ENCODE measurements around the gene RBMS3. TPM values are rescaled to one million over a fixed set of nuclear protein-coding genes. Genes with fewer than 3 reads are reported as not detected.

The RBMS3 gene
- total and polyA plus RNA-seq, 2 experiments from 2014 or later: 34.9 to 37.1 TPM

DNA sequence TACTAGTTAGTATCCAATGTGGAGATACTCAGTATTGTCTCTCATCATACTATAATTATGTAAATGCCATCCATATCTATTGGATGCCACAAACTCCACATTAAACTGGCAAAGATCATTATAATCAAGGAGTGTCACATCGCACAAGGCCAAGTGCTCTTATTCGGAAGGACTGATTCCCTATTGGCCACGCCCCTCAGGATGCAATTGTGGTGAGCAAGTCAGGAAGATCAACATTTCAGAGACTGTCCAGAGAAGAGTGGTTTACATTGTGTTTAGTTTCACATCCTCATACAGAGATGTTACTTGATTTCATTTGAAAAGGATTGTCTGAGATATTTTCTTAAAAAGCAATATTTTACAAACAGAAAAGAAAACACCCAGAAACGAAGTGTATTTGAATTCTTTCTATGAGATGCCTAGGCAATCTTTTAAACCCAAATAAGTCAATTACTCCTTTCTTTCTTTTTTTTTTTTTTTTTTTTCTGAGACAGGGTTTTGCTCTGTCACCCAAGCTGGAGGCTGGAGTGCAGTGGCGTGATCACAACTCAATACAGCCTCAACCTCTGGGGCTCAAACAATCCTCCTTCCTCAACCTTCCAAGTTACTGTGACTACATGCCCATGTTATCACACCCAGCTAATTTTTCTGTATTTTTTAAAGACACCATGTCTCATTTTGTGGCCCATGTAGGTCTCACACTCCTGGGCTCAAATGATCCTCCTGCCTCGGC, 369.1 kb downstream of the RBMS3 start:
- Histone ChIP-seq H3K27me3 (no peaks in the 10 kb centered on the region), H3K36me3 (replicated peaks; ENCODE audit: insufficient read depth, low read depth) (no peaks in the 10 kb centered on the region), H3K27ac (no peak overlapping the region), H2AFZ (no peak overlapping the region), H3K4me1 (ENCODE audit: insufficient read depth) (no peaks in the 10 kb centered on the region), H3K4me2 (no peak overlapping the region), H3K9me3 (ENCODE audit: low read depth) (no peaks in the 10 kb centered on the region), H3K4me3 (no peak overlapping the region), H4K20me1 (ENCODE audit: insufficient read depth, poor library complexity, severe bottlenecking) (no peaks in the 10 kb centered on the region), H3K9me2 (replicated peaks; ENCODE audit: insufficient read depth) (no peaks in the 10 kb centered on the region), H3K79me2 (peaks cover 2% of the 10 kb centered on the region)
- no peak for DNase-seq (ENCODE audit: low spot score)
- TF ChIP-seq EZH2 (IDR thresholded peaks at IDR 0.05; ENCODE audit: borderline replicate concordance): no peak
- TF ChIP-seq EZH2phosphoT487 (IDR thresholded peaks at IDR 0.05; ENCODE audit: low read depth, severe bottlenecking, unreplicated experiment): no peak
- TF ChIP-seq, protein P1, sequence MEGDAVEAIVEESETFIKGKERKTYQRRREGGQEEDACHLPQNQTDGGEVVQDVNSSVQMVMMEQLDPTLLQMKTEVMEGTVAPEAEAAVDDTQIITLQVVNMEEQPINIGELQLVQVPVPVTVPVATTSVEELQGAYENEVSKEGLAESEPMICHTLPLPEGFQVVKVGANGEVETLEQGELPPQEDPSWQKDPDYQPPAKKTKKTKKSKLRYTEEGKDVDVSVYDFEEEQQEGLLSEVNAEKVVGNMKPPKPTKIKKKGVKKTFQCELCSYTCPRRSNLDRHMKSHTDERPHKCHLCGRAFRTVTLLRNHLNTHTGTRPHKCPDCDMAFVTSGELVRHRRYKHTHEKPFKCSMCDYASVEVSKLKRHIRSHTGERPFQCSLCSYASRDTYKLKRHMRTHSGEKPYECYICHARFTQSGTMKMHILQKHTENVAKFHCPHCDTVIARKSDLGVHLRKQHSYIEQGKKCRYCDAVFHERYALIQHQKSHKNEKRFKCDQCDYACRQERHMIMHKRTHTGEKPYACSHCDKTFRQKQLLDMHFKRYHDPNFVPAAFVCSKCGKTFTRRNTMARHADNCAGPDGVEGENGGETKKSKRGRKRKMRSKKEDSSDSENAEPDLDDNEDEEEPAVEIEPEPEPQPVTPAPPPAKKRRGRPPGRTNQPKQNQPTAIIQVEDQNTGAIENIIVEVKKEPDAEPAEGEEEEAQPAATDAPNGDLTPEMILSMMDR (IDR thresholded peaks at IDR 0.05; ENCODE audit: poor library complexity): no peak
- WGBS (ENCODE audit: low lambda C conversion rate, missing lambda C conversion rate): 92% methylated on average over 6 of the region's 6 CpGs

DNA sequence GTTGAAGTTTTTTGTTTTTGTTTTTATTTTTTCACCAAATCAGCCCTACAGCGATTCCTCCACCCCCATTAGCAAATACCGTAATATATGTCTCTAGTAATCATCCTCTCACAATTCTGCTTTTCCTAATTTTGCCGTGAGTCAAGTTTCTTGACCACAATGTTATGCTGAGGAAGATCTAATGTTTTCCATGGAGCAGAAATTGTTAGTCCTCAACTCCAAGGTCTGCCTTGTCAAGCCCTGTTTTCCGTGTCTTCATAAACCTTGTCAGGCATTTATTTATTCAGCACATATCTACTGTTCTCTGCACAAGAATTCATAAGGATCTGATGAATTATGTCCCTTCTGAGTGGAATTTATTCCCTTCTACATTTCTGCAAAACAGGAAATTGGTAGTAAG, 372.8 kb downstream of the RBMS3 start:
- TF ChIP-seq, protein P1 (IDR thresholded peaks at IDR 0.05; ENCODE audit: poor library complexity): no peak
- no peak for TF ChIP-seq EZH2 (IDR thresholded peaks at IDR 0.05; ENCODE audit: borderline replicate concordance)
- no peak for TF ChIP-seq EZH2phosphoT487 (IDR thresholded peaks at IDR 0.05; ENCODE audit: low read depth, severe bottlenecking, unreplicated experiment)

DNA sequence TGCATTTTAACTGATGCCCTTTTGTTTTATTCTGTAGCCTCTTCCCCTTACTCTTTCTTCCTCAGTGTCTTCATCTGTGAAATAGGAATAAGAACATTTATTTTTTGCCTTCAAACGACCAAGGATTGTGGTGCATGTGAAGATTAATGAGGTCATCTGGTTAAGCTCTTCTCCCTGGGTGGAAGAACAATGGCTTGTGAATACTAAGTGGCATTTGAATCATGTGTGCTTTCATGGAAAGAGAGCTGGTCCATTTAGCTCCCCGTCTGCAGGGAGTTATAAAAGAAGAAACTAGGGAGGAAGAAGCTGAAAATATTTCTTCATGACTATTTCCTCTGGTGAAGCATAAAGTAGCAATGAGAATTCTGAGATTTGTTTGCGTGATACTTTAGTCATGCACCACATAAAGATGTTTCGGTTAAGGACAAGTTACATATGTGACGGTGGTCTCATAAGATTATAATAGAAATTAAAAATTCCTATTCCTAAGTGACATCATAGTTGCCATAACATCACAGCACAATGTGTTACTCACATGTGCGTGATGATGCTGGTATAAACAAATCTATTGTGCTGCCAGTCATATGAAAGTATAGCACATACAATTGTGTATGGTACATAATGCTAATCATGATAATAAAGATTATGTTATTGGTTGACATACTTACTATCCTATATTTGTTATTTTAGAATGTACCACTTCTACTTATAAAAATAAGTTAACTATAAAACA, 374.3 kb downstream of the RBMS3 start:
- WGBS (ENCODE audit: low lambda C conversion rate, missing lambda C conversion rate): 72% methylated on average over 6 of the region's 6 CpGs
- no peaks in the 10 kb centered on the region for H3K9me2 ChIP-seq (replicated peaks; ENCODE audit: insufficient read depth)
- no peak overlapping the region for H2AFZ ChIP-seq
- H3K9me3 ChIP-seq (ENCODE audit: low read depth): no peaks in the 10 kb centered on the region
- no peaks in the 10 kb centered on the region for H3K4me1 ChIP-seq (ENCODE audit: insufficient read depth)
- no peak overlapping the region for H3K4me3 ChIP-seq
- H3K36me3 ChIP-seq (replicated peaks; ENCODE audit: insufficient read depth, low read depth): no peaks in the 10 kb centered on the region
- H3K4me2 ChIP-seq: no peak overlapping the region
- DNase-seq (ENCODE audit: low spot score): no peak
- H3K79me2 ChIP-seq: peaks cover 2% of the 10 kb centered on the region
- no peaks in the 10 kb centered on the region for H3K27me3 ChIP-seq
- TF ChIP-seq, protein P1 (IDR thresholded peaks at IDR 0.05; ENCODE audit: poor library complexity): no peak
- TF ChIP-seq EZH2phosphoT487 (IDR thresholded peaks at IDR 0.05; ENCODE audit: low read depth, severe bottlenecking, unreplicated experiment) (no peak), EZH2 (IDR thresholded peaks at IDR 0.05; ENCODE audit: borderline replicate concordance) (no peak)
- H4K20me1 ChIP-seq (ENCODE audit: insufficient read depth, poor library complexity, severe bottlenecking): no peaks in the 10 kb centered on the region
- H3K27ac ChIP-seq: no peak overlapping the region

More for the DNA sequence above, 372.8 kb downstream of the RBMS3 start:
- H3K4me2 ChIP-seq: no peak overlapping the region
- no peaks in the 10 kb centered on the region for H3K4me1 ChIP-seq (ENCODE audit: insufficient read depth)
- H3K4me3 ChIP-seq: no peak overlapping the region
- H3K79me2 ChIP-seq: peaks cover 2% of the 10 kb centered on the region
- H3K36me3 ChIP-seq (replicated peaks; ENCODE audit: insufficient read depth, low read depth): no peaks in the 10 kb centered on the region
- no peaks in the 10 kb centered on the region for H4K20me1 ChIP-seq (ENCODE audit: insufficient read depth, poor library complexity, severe bottlenecking)
- no peaks in the 10 kb centered on the region for H3K9me3 ChIP-seq (ENCODE audit: low read depth)
- no peaks in the 10 kb centered on the region for H3K27me3 ChIP-seq
- WGBS (ENCODE audit: low lambda C conversion rate, missing lambda C conversion rate): 78% methylated on average over 4 of the region's 4 CpGs
- DNase-seq (ENCODE audit: low spot score): no peak
- no peak overlapping the region for H2AFZ ChIP-seq
- H3K27ac ChIP-seq: no peak overlapping the region
- H3K9me2 ChIP-seq (replicated peaks; ENCODE audit: insufficient read depth): no peaks in the 10 kb centered on the region

Measured in hepatocyte (in vitro differentiated cells).